Measurements from ENCODE around the gene FOXC1. TPM values are rescaled to one million over a fixed set of nuclear protein-coding genes. Genes with fewer than 3 reads are reported as not detected.

Gene FOXC1
- total RNA-seq, 1 experiment from 2014 or later: 16.7 TPM

DNA sequence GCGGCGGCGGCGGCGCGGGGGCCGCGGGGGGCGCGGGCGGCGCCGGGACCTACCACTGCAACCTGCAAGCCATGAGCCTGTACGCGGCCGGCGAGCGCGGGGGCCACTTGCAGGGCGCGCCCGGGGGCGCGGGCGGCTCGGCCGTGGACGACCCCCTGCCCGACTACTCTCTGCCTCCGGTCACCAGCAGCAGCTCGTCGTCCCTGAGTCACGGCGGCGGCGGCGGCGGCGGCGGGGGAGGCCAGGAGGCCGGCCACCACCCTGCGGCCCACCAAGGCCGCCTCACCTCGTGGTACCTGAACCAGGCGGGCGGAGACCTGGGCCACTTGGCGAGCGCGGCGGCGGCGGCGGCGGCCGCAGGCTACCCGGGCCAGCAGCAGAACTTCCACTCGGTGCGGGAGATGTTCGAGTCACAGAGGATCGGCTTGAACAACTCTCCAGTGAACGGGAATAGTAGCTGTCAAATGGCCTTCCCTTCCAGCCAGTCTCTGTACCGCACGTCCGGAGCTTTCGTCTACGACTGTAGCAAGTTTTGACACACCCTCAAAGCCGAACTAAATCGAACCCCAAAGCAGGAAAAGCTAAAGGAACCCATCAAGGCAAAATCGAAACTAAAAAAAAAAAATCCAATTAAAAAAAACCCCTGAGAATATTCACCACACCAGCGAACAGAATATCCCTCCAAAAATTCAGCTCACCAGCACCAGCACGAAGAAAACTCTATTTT lies 2.0 kb downstream of the FOXC1 start:
- BruUV-seq (replicated peaks): no TSS peak
- DNase-seq (ENCODE audit: unreplicated experiment): peak; percentile 47
- TF ChIP-seq, protein P1, sequence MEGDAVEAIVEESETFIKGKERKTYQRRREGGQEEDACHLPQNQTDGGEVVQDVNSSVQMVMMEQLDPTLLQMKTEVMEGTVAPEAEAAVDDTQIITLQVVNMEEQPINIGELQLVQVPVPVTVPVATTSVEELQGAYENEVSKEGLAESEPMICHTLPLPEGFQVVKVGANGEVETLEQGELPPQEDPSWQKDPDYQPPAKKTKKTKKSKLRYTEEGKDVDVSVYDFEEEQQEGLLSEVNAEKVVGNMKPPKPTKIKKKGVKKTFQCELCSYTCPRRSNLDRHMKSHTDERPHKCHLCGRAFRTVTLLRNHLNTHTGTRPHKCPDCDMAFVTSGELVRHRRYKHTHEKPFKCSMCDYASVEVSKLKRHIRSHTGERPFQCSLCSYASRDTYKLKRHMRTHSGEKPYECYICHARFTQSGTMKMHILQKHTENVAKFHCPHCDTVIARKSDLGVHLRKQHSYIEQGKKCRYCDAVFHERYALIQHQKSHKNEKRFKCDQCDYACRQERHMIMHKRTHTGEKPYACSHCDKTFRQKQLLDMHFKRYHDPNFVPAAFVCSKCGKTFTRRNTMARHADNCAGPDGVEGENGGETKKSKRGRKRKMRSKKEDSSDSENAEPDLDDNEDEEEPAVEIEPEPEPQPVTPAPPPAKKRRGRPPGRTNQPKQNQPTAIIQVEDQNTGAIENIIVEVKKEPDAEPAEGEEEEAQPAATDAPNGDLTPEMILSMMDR (IDR thresholded peaks at IDR 0.05; ENCODE audit: unreplicated experiment): peak; percentile 3
- intact Hi-C loops (cut with micrococcal nuclease): loop anchor here (1.0 to 5.0 kb wide), 4 partner anchors 75 to 493 kb away; no protein-coding TSS in a partner anchor
- CTCF ChIA-PET: interaction anchor here (0.6 to 3.5 kb wide), 16 partner anchors 14 to 1311 kb away, joined by 3 to 24 read pairs (median 4); no protein-coding TSS in a partner anchor
- no peaks in the 10 kb centered on the region for H3K4me1 Mint-ChIP-seq (ENCODE audit: insufficient read depth, unreplicated experiment)
- H3K36me3 Mint-ChIP-seq (ENCODE audit: insufficient read depth, unreplicated experiment): peaks cover 7% of the 10 kb centered on the region
- POLR2A ChIA-PET: interaction anchor here (0.5 to 3.8 kb wide), 26 partner anchors 13 to 1206 kb away, joined by 3 to 68 read pairs (median 4); no protein-coding TSS in a partner anchor
- H3K9me3 Mint-ChIP-seq (ENCODE audit: unreplicated experiment): no peaks in the 10 kb centered on the region
- H3K4me3 Mint-ChIP-seq (ENCODE audit: unreplicated experiment): peak overlapping the region; percentile 92
- H3K27me3 Mint-ChIP-seq (ENCODE audit: insufficient read depth, unreplicated experiment): no peaks in the 10 kb centered on the region
- H3K27ac Mint-ChIP-seq (ENCODE audit: low read depth, unreplicated experiment): peak overlapping the region; percentile 97

DNA sequence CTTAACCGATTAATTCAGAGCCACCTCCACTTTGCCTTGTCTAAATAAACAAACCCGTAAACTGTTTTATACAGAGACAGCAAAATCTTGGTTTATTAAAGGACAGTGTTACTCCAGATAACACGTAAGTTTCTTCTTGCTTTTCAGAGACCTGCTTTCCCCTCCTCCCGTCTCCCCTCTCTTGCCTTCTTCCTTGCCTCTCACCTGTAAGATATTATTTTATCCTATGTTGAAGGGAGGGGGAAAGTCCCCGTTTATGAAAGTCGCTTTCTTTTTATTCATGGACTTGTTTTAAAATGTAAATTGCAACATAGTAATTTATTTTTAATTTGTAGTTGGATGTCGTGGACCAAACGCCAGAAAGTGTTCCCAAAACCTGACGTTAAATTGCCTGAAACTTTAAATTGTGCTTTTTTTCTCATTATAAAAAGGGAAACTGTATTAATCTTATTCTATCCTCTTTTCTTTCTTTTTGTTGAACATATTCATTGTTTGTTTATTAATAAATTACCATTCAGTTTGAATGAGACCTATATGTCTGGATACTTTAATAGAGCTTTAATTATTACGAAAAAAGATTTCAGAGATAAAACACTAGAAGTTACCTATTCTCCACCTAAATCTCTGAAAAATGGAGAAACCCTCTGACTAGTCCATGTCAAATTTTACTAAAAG lies 2.7 kb downstream of the FOXC1 start:
- intact Hi-C loops (cut with micrococcal nuclease): loop anchor here (1.0 to 5.0 kb wide), 4 partner anchors 74 to 492 kb away; no protein-coding TSS in a partner anchor
- no peaks in the 10 kb centered on the region for H3K27me3 Mint-ChIP-seq (ENCODE audit: insufficient read depth, unreplicated experiment)
- DNase-seq (ENCODE audit: unreplicated experiment): peak; percentile 35
- TF ChIP-seq, protein P1 (IDR thresholded peaks at IDR 0.05; ENCODE audit: unreplicated experiment): no peak
- H3K9me3 Mint-ChIP-seq (ENCODE audit: unreplicated experiment): no peaks in the 10 kb centered on the region
- no peaks in the 10 kb centered on the region for H3K4me1 Mint-ChIP-seq (ENCODE audit: insufficient read depth, unreplicated experiment)
- peak overlapping the region; percentile 97 for H3K27ac Mint-ChIP-seq (ENCODE audit: low read depth, unreplicated experiment)
- ChIA-PET CTCF (interaction anchor here (0.6 to 3.5 kb wide), 14 partner anchors 14 to 1310 kb away, joined by 3 to 24 read pairs (median 4); no protein-coding TSS in a partner anchor), POLR2A (interaction anchor here (0.6 to 3.8 kb wide), 23 partner anchors 12 to 1206 kb away, joined by 3 to 68 read pairs (median 4); no protein-coding TSS in a partner anchor)
- TSS peak; percentile 75 for BruUV-seq (replicated peaks)
- H3K4me3 Mint-ChIP-seq (ENCODE audit: unreplicated experiment): peak overlapping the region; percentile 92
- peaks cover 7% of the 10 kb centered on the region for H3K36me3 Mint-ChIP-seq (ENCODE audit: insufficient read depth, unreplicated experiment)

DNA sequence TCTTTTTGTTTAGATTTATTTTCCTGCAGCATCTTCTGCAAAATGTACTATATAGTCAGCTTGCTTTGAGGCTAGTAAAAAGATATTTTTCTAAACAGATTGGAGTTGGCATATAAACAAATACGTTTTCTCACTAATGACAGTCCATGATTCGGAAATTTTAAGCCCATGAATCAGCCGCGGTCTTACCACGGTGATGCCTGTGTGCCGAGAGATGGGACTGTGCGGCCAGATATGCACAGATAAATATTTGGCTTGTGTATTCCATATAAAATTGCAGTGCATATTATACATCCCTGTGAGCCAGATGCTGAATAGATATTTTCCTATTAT lies 3.2 kb downstream of the FOXC1 start:
- DNase-seq (ENCODE audit: unreplicated experiment): peak; percentile 66
- Mint-ChIP-seq H3K27me3 (ENCODE audit: insufficient read depth, unreplicated experiment) (no peaks in the 10 kb centered on the region), H3K4me1 (ENCODE audit: insufficient read depth, unreplicated experiment) (no peaks in the 10 kb centered on the region), H3K9me3 (ENCODE audit: unreplicated experiment) (no peaks in the 10 kb centered on the region), H3K27ac (ENCODE audit: low read depth, unreplicated experiment) (peak overlapping the region; percentile 97), H3K36me3 (ENCODE audit: insufficient read depth, unreplicated experiment) (peaks cover 7% of the 10 kb centered on the region), H3K4me3 (ENCODE audit: unreplicated experiment) (peak overlapping the region; percentile 92)
- ChIA-PET POLR2A (interaction anchor here (0.6 to 3.8 kb wide), 11 partner anchors 15 to 743 kb away, joined by 3 to 68 read pairs (median 5); no protein-coding TSS in a partner anchor), CTCF (interaction anchor here (0.8 to 3.5 kb wide), 6 partner anchors 17 to 498 kb away, joined by 3 to 24 read pairs (median 11); no protein-coding TSS in a partner anchor)
- intact Hi-C loops (cut with micrococcal nuclease): loop anchor here (1.0 to 5.0 kb wide), 4 partner anchors 73 to 491 kb away; no protein-coding TSS in a partner anchor
- no TSS peak for BruUV-seq (replicated peaks)
- TF ChIP-seq, protein P1 (IDR thresholded peaks at IDR 0.05; ENCODE audit: unreplicated experiment): no peak

DNA sequence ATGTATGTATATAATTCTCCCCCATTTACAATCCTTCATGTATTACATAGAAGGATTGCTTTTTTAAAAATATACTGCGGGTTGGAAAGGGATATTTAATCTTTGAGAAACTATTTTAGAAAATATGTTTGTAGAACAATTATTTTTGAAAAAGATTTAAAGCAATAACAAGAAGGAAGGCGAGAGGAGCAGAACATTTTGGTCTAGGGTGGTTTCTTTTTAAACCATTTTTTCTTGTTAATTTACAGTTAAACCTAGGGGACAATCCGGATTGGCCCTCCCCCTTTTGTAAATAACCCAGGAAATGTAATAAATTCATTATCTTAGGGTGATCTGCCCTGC lies 3.6 kb downstream of the FOXC1 start:
- ChIA-PET POLR2A (interaction anchor here (0.6 to 3.8 kb wide), 9 partner anchors 24 to 495 kb away, joined by 3 to 68 read pairs (median 5); no protein-coding TSS in a partner anchor), CTCF (interaction anchor here (0.6 to 3.1 kb wide), 4 partner anchors 10 to 491 kb away, joined by 3 to 24 read pairs (median 4); no protein-coding TSS in a partner anchor)
- BruUV-seq (replicated peaks): no TSS peak
- Mint-ChIP-seq H3K9me3 (ENCODE audit: unreplicated experiment) (no peaks in the 10 kb centered on the region), H3K4me1 (ENCODE audit: insufficient read depth, unreplicated experiment) (no peaks in the 10 kb centered on the region), H3K27me3 (ENCODE audit: insufficient read depth, unreplicated experiment) (no peaks in the 10 kb centered on the region), H3K4me3 (ENCODE audit: unreplicated experiment) (peak overlapping the region; percentile 92), H3K36me3 (ENCODE audit: insufficient read depth, unreplicated experiment) (peaks cover 7% of the 10 kb centered on the region), H3K27ac (ENCODE audit: low read depth, unreplicated experiment) (peak overlapping the region; percentile 97)
- TF ChIP-seq, protein P1 (IDR thresholded peaks at IDR 0.05; ENCODE audit: unreplicated experiment): no peak
- intact Hi-C loops (cut with micrococcal nuclease): loop anchor here (2.0 to 5.0 kb wide), 2 partner anchors 179 to 339 kb away; no protein-coding TSS in a partner anchor
- no peak for DNase-seq (ENCODE audit: unreplicated experiment)
